ENCODE data around the gene HIVEP3.

The HIVEP3 gene

DNA sequence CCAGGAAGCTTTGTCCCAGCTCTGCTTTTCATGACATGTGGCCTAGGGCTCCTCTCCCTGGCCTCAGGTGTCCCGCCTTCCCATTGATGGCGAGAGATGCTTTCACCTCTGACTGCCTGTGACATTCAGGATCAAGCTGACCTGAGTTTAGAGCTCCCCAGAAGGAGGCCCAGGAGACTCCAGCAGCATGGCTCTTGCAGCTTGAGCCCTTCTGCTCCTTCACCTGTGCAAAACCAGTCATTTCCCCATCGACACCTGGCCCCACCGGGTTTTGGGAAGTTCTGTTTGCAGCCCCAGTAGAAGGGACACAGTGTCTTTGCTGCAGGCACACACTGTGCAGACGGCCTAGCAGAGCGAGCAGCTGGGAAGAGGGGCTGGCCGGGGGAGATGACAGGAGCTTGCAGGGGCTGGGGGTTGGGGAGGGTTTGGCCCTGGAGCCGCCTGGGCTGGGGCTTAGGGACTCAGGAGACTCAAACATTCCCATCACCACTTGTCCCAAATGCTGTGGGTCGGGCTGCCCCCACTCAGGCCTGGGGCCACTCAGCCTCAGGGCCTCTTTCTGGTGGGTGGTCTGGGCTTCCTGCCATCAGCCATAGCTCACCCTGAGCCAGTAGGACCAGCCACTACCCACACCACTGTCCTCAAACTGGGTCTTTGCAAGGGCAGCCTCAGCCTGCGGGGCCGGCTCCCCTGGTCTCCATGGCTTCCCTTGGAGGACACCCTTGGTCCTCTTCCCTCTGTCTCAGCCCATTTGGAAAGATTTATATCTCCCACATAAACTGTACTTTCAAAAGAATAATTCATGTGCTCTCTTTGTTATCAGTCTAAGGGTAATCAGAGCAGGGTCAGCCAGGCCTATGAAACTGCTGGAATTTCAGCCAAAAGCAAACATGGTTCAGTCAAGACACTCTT, 430.4 kb downstream of the HIVEP3 start:
- DNase-seq = no peak

DNA sequence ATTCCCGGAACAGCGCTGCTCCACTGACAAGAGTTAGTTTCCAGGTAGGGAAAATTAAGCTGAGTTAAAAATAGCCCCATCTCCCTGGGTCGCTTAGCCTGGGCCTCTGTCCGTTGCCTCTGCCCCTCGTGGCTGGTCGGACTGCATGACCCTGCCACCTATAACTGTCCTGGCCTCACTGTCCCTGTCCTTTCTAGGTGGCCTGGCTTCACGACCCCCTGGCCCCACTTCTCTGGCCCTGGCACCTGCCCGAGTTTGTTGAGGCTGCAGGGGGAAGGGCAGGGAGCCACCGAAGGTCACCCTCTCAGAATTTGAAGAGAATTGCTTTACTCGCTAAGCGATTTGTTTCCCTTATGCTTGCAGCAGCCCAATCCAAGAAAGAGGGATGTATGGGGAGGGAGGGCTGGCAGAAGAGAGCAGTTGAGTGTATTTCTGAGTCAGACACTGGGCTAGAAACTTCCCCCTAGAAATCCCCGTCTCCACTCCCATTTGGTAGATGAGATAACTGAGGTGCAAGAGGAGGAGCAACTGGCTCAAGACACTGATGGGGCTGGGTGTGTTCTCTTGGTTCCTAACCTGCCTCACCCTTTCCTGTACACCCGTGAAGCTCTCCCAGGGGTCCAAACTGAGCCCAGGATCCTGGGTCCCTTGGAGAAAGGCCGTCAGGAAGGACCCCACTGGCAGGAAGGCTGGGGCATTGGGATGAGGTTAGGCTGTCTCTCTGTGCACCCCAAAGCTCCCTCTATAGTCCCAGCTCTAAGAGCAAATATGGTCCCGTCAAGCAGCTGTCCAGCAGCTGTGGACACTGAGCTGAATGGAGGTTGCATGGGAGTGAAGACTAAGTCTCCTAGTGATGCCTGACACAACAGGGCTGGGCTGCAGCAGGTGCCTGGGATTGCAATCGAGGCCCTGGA, 431.3 kb downstream of the HIVEP3 start:
- DNase-seq = no peak

DNA sequence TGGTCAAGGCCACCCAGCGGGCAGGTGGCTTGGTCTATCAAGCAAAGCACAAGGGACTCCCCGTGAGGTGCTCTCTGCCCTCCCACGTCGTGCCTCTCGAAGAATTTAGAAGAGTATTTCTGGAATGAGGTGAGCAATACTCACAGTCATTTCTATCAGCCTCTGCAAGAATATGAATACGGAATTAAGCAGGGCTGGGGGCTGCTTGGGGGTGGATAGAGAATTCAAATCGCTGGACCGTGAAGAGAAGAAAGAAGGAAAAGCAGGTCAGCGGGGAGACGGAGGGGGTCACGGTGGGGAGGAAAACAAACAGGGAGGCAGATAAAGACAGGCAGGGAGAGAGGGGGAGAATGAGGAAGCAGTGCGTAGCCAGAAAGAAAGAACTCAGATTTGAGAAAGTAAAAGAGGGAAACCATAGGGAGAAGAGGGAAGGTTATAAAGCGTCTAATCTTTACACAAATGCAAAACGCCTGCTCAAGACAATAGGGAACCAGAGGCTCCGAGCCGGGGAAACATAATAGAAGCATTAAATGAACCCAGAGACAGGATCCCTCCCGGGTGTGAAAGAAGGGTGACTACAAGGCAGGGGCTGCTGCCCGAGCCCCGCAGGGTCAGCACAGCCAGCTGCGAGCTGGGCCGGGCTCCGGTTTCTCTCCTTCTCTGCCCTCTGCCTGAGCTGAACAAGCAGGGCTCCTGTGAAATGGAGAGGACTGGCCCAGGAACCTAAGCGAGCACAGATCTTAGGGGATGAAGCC, 432.2 kb downstream of the HIVEP3 start:
- no peak for DNase-seq

DNA sequence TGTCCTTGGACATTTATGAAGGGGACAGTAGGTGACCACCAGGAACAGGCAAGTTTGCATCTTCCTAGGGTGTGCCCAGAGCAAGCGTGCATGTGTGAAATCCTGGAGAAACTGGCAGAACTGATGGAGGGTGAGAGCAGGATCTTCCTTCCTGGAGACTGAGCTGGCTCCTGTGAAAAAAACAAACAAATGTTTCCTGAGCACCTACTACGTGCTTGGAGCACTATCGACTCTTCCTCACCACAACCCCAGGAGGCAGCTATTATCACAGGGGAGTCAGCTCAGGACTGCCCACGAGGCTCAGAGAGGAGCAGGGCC, 432.7 kb downstream of the HIVEP3 start:
- no peak for DNase-seq

DNA sequence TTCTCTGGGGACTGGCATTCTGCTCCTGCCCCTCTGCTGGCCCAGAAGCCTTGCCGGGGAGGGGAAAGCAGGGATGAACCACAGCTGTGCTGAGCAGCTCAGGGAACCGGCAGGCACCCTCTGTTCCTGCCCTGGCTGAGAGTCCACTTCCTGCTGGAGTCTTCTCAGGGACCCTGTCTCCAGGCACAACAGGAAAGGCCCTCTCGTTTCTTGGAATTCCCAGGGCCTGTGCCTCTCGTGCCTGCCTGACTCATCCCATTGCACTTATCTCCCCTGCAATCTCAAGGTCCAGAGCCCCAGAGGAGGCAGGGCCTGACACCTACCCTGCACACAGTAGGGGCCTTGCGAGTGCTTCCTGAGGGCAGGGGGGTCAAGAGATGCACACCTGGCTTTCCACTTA, 433.1 kb downstream of the HIVEP3 start:
- no peak for DNase-seq

DNA sequence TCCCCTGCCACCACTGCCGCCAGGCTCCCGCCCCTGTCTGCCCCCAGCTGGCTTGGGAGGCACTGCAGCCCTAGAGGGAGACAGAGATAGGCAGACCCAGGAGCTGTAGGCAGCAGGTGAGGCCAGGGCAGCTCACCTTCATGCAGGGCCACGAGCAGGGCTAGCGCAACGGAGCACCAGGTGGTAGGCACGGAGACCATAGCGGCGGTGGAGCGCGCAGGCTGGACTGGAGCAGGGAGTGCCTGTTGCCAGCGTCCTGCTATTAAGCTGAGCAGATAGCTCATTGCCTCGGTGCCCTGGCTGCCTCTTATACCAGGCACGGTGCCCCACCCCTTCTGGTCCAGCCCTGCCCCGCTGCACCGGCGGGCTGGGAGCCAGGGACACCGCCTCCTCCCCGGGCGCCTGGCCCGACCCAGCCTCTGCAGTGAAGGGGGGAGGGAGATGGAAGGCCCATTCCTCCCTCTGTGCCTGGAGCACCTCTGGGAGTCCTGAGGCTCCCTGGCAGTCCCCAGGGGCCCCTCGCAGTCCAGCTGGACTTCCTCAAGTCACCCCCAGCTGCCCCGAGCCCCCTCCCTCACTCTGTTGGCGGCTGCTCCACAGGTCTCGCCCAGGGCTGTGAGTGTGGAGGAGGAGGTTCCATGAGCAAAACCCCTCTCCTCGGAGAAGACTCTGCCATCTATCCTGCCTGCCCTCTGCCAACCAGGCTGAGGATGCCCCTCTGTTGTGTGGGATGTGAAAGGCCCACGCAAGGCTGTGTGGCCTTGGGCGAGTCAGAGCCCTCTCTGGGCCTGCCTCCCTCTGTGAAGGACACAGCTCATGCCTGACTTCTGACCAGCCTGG, 434.1 kb downstream of the HIVEP3 start, which contains the start of gene EDN2:
Gene EDN2, minus strand, starts transcription at position 282 of the 840 bp plus-strand sequence. Its CDS starts 82 bp downstream, at position 200.
- no peak for DNase-seq

DNA sequence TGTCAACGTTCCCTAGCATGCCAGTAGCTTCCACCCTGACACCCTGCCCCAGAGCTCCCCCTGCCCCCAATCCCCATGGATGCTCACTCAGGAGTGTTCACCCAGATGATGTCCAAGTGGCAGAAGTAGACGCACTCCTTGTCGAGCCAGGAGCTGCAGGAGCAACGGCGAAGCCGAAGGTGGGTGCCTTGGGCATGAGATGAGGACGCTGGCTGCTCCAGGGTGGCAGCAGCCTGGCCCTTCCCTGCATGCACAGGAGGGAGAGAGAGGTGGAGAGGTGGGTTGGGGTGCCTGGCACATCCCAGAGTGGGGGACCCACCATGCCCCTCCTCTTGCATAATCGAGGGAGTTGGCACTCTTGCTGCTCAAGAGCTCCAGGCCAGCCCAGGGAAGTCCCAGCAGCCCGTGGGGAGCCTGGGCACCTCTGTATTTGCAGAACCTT, 434.7 kb downstream of the HIVEP3 start:
- DNase-seq = no peak

DNA sequence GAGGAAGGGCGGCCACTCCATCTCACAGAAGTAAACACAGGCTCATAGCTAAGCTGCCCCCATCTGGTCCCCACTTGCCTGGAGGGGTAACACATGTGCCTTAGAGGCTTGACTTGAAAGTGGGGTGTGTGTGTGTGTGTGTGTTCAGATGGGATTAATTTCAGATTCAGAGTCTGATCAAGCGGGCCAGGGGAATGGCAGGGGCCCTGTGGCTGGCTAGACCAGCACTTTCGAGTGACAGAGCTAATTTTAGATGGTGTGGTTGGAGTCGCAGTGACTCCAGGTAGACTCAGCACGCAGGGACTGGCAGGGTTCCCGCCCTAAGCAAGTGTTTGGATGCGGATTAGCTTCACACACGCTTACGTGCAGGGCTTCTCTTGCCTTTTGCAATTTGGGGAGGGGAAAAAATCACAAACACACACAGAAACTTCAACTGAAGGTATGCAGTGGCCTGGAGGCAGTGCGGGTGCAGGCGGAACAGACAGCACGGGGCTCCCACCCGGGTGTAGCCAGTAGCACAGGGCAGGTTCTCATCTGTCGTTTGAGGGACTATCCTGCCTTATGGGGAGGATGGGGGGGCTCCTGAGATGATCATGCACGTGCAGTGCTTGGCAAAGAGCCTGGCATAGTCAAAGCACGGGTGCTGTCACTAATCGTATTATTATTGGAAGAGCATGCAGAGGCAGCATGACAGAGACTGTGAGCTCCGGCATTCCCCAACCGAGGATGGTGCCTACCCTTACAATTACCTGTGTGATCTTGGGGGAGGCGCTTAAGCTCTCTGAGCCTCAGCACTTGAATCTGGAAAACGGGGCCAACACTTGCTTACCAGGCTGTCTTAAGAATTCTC, 435.5 kb downstream of the HIVEP3 start:
- no peak for DNase-seq

DNA sequence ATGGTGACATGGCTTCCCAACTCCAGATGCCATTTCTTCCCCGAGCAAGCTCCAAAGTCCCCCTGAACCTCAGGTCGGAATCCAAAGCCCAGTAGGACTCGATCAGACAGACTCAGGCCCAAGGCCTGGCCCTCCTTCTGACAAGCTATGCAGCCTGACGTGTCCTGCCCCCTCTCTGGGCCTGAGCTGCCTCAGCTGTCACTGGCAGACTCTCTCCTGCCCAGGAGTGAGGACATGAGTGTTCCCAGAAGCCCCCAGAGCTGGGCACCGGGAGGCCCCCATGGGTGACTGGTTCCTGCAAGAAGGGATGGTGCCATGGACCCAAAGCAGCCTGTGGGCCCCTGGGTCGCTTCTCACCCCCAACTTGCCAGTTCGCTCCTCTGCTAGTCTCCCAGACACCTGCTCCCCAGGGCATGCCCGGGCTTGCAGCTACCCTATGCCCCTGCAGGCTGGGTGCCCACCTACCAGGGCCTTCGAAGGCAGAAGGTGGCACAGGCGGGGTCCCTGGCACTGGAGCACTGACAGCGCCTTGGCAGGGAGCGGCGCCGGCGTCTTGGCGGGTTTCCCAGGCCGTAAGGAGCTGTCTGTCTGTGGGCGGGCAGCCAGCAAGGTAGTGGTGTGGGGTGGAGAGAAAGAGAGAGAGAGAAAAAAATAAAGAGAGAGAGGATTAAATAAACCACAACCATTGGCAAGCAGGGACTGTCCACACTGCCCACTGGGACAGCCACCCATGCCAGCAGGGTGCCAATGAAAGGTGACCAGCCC, 436.5 kb downstream of the HIVEP3 start:
- DNase-seq = no peak

DNA sequence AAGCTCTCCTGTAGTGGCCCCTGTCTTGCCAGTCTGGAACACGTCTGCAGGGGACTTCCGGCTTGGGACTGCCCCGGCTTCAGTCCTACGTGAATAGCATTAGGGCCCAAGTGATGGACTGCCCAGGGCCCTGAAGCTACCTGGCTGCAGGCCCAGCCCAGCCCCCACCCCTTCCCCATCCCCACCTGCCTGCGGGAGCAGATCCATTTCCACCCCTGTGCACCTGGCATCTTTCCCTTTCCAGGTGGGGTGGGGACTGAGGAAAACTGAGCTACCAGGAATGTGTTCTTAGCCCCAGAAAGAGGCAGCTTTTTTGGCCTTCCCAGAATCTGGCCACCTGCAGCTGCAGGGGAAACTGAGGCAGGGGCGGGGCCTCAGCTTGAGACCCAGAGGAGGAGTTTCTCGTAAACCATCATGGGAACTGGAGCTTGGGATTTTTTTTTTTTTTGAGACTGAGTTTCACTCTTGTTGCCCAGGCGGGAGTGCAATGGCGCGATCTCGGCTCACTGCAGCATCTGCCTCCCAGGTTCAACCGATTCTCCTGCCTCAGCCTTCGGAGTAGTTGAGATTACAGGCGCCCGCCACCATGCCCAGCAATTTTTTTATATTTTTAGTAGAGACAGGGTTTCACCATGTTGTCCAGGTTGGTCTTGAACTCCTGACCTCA, 437.5 kb downstream of the HIVEP3 start:
- DNase-seq = no peak

DNA sequence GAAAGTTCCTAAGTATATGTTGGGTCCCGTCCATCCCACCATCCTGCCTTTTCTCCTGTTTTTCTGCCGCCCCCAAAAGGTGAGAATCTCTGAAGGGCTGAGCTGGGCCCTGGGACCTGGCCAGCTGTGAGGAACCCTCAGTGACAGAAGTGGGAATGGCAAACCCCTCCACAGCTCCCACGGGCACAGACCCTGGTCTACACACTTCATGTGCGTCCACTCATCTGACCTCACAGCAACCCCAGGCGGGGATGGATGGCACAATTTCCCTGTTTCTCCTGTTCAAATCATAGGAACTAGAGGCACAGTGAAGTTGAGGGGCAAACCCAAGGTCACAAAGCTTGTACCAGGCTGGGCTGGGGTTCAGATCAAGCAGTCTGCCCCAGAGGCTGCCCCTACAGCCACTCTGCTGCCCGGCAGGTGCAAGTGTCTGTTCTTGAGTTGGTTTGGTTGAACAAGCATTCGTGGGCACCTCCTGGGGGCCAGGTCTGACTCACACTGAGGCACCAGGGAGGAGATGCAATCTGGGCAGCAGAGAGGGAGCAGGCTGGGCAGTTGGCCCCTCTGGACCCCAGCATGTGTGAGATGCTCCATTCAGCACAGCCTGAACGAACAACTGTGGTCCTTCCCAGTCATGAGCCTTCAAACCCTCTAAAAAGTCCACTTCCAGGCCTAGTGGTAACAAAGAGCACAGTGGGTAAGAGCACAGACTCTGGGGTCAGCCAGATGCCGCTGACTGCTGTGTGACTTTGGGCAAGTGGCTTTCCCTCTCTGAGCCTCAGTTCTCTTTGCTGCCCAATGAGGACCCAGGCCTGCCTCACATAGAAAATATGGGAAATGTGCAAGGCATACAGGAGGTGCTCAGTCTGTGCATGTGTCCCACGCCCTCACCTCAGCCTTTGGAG, 438.3 kb downstream of the HIVEP3 start:
- no peak for DNase-seq

DNA sequence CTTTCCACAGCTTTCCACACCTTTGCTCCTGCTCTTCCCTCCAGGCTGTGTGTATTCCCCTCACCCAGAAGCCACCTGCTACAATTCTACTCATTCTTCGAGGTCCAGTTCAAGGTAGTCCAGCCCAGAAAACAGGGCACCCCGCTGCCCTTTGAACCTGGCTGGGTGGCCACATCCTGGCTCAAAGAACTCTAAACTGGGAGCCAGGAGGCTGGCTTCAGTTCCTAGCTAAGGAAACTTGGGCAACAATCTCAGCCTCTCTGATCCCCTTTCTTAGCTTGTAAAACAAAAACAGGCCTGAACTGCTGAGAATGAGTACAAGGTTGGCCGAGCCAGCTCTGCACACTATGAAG, 438.9 kb downstream of the HIVEP3 start:
- DNase-seq = no peak

DNA sequence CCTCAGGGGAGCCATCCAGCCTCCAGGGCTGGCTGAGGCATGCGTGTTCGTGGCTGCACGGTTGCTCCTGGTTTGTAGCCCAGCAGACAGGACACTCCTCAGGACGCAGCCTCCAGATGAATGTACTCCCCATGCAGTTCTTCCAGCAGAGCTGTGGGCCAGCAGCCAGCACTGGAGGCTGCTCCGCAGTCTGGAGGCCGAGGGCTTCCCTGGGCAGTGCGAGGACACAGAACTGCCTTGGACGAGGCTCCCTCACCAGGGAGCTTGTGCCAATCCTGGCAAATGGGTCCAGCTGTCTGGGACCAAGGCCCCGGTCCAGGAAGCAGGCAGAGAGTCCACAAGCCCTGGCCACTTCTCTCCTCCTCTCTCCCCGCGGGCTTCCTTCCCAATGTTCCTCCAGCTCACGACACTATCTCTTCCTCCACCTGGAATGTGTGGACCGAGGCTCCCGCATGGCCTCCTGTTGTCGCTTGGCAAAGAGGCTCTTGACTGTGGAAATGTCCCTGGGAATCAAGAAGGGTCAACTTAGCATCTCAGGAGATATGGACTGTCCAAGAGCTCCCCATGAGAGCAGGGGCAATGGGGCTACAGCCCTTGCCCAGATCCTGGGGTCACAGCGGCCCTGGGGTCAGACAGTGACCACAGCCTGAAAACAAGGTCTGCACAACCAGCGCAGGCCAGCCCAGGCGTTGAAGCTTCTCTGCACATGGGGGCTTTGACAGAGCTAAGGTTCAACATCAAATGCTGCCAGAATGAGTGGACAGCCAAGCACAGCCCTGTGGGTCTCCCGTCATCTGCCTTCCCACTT, 439.5 kb downstream of the HIVEP3 start:
- DNase-seq = no peak

DNA sequence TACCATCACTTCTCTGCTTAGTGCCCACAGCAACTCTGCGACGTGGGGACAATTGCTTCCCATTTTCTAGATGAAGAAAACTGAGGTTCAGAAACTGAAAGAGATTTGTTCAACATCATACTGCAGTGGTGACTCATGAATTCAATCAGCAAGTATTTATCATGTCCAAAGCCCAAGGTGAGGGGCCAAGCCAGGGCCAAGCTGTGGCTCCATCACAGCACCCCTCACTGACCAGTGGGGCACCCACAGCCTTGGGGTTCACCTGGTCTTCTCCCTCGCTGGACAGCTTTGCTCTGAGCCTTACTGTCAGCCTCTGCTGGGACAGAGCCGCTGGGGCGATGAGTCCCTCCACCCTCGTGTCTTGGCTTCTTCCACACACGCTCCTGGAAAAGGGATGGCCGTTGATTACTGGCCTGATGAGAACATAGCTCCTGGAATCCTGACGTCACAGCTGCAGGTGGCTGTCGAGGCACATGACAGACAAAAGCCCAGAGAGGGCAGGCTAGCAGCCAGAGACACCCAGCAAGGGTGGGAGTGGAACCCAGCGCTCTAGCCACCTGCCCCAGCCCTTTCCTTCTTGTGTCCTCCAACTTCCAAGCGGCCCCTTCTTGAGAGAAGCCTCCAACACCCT, 440.5 kb downstream of the HIVEP3 start:
- no peak for DNase-seq

DNA sequence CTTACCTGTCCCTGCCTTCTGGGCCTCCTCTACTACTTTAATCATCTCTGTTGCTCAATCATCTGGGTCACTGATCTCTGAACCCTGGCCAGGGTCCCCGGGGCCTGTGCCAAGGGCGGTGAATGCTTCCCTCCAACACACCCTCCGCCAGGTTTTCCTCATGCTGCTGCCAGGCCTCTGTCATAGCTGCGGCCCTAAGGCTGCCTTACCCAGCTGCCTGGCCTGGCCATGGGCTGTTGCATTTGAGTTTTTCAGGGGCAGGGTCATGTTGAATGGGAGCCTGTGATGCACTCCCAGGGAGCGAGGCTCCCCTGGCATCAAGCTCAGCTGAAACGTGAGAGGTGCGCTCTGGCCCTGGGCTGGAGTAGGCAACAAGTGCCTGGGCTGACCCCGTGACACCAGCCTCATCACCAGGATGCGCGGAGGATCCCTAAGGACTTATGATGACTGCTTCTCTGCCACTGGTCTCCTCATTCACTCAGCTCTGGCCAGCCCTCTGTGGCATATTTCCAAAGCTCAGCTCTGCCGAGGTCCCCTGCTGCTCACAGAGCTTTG, 441.8 kb downstream of the HIVEP3 start:
- no peak for DNase-seq

DNA sequence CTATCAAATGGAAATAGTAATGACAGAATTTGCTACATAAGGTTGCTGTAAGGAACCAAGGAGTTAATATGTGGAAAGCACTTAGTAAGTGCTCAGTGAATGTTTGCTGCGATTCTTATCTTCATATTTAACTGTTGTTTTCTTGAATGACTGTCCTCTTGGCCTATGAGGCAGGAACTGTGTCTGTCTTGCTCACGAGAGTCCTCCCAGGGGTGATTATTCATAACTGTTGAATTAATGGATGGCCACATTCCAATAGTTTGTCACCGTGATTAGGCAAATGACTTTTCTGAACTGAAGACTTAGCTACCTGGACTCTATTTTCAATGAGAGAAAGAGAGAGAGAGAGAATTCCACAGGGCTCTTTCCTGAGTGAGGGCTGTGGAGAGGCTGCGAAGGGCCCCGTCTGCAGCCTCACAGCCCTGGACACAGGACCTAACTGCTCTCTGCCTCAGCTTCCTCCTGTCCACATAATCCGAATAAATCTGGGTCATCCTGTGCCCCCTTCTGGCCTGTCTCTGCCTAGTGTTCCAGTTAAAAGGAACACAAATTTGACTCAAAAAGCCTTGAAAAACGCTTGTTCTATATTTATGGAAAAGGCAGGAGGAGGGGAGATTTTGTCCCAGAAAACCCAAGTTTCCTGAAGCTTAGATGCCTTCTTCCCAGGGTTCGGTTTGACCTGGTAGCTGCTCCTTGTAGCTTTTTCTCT, 442.7 kb downstream of the HIVEP3 start:
- no peak for DNase-seq
